HG02885 (cell line): ENCODE measurements around the gene MSRB3.
"Not testable (repeated sequence)": the region's sequence is repeated elsewhere in the genome, so short reads cannot be mapped to it uniquely, and the experiment has no call there.

ENCODE experiments used
- ATAC-seq: cut with Tn5 transposase; IDR thresholded peaks from one replicate; pipeline ENCODE4 v1.9.1; 2021; ENCODE audit warnings: mild to moderate bottlenecking; ENCODE audit not compliant: unreplicated experiment, poor library complexity

The MSRB3 gene

GRCh38 chr12:65443038-65443437, 164.6 kb downstream of the MSRB3 start:
- no peak for ATAC-seq

DNA sequence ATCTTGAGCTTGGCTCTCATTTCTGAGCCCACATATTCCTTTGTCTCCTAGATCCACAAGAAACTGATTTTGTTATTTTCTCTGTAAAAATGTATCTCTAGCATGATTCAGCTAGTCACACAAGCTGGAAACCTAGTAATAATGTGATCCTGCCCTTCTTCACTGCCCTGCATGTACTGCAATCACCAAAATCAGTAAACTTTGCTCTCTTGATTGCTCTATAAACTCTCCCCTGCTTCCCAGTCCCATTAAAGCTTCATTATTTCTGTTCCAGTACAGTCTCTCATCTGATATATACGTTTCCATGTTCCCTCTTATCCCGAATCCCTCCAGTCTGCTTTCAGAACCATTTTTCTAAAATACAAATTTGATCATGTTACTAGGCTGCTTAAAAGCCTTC, 166.5 kb downstream of the MSRB3 start:
- no peak for ATAC-seq

GRCh38 chr12:65446901-65447300, 168.4 kb downstream of the MSRB3 start:
- ATAC-seq: no peak

- no peak for ATAC-seq
Measured at GRCh38 chr12:65449400-65449799, 170.9 kb downstream of the MSRB3 start.

DNA sequence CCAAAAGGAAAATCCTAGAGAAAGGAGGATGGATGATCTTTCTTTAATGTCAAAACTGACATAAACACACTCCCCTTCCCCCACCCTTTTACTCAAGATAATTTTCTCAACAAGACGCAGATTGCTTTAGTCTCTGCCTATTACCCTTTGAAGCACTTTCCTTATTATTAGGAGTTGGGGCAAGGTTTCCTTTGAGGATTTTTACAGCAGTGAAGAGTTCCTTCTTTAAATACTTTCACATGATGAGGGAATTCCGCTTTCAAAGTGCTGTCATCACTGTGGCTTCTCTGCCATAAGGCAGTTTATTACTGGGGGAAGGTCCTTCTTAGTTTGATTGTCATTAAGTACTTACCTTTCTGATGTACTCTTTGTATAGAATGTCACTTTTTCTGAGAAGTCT, 172.1 kb downstream of the MSRB3 start:
- no peak for ATAC-seq

GRCh38 chr12:65454115-65454787, 175.8 kb downstream of the MSRB3 start:
- ATAC-seq: no peak

DNA sequence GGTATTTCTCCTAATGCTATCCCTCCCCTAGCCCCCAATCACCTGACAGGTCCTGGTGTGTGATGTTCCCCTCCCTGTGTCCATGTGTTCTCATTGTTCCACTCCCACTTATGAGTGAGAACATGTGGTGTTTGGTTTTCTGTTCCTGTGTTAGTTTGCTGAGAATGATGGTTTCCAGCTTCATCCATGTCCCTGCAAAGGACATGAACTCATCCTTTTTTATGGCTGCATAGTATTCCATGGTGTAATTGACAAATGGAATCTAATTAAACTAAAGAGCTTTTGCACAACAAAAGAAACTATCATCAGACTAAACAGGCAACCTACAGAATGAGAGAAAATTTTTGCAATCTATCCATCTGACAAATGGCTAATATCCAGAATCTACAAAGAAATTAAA, 178.9 kb downstream of the MSRB3 start:
- ATAC-seq: not testable (repeated sequence)

DNA sequence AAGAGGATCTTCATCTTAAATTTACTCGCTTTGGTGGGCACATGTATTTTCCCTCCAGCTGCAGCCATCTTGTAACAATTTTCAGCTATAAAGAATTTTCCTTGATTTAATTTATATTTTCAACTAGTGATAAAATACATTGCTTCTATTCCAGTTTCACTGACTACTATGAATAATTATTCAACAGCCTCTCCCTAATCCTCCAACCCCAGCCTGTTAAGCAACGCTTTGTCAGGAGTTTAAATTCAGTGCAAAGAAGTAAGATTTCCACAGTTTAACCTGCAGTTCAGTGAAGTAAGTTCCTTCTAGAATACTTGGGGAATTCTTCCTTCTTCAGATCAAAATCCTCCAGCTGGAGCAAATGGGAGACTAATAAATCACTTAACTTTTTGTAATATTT, 180.2 kb downstream of the MSRB3 start:
- no peak for ATAC-seq

DNA sequence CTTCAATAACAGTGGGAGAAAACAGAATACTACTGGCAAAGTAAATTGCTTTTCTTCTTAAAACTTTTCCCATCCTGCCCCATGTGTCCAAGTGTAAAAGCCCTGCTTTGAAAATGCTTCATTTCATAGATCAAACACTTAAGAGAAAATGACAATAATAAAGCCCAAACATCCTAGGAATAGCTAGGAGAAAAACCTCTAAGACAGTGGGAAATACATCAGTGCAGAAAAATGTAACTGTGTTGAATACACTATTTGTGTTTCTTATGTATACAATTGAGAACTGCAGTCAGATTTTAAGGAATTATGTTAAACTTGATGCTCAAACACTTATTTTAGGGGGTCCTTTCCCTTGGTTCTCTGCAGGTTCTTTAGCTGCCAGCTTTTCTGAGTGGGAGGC, 181.1 kb downstream of the MSRB3 start:
- ATAC-seq: no peak

- no peak for ATAC-seq
Measured at GRCh38 chr12:65460063-65460462, 181.6 kb downstream of the MSRB3 start.

- no peak for ATAC-seq
Measured at GRCh38 chr12:65461017-65461416, 182.5 kb downstream of the MSRB3 start.

DNA sequence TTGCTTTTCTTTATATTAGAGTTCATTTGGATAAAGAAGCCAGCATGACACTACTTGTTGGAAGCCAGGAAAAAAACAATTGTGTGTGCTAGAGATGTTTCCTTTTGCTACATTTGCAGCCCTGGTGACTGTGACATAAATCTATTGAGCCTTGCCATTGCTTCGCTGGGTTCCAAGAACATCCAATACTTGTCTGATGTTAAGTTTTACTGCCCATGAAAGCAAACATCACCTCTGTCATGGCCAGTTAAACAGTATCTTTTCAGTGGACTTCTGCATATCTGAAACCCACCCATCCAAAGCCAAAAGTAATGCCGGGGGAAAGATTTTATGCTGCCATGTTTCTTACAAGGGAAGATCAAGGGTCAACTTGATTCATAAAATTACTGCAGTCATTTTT, 184.0 kb downstream of the MSRB3 start:
- ATAC-seq: no peak

DNA sequence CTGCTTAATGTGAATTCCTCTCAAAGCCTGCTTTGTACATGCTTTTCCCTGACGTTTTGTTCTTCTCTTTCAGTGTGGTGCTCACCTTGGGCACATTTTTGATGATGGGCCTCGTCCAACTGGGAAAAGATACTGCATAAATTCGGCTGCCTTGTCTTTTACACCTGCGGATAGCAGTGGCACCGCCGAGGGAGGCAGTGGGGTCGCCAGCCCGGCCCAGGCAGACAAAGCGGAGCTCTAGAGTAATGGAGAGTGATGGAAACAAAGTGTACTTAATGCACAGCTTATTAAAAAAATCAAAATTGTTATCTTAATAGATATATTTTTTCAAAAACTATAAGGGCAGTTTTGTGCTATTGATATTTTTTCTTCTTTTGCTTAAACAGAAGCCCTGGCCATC, 184.6 kb downstream of the MSRB3 start:
- no peak for ATAC-seq

- no peak for ATAC-seq
Measured at GRCh38 chr12:65463611-65464010, 185.1 kb downstream of the MSRB3 start.

- no peak for ATAC-seq
Measured at GRCh38 chr12:65464930-65465329, 186.4 kb downstream of the MSRB3 start.

DNA sequence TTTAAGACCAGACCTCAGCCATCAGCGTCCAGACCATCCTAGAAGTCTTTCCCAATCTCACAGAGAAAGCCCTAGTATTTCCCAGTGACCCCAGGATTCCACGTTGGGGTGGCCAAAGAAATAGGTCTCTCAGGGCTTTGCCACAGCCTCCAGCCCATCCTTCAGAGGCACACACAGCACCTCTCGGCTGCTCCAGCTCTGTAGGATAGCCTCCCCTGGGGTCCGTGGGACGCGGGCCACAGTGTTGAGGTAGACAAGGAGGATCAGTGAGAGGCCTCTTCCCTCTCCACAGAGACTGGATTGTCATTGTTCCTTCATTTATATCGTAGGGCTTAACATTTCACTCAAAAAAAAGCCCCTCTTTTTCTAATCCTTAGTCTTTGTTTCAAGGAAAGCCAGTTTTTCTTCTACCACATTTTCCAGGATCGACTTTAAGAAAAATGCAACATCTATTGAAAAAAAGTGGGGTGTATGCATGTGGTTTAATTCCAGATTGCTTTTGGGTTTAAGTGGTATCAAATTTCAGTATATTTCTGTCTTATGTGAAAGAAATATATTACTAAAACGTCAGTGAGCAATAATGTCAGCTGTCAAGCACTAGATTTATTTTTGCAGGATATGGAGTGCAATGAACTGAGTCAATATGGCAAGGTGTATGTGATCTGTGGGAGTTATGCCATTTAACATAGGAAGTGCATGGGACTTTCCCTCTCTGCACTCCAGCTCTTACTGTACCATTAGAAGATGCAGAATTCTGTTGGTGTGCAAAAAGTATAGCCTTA, 187.5 kb downstream of the MSRB3 start:
- no peak for ATAC-seq

- no peak for ATAC-seq
Measured at GRCh38 chr12:65466911-65467310, 188.4 kb downstream of the MSRB3 start.

GRCh38 chr12:65470256-65470655, 191.8 kb downstream of the MSRB3 start:
- no peak for ATAC-seq

- no peak for ATAC-seq
Measured at GRCh38 chr12:65472079-65472478, 193.6 kb downstream of the MSRB3 start.

- no peak for ATAC-seq
Measured at GRCh38 chr12:65474831-65475230, 196.3 kb downstream of the MSRB3 start.

DNA sequence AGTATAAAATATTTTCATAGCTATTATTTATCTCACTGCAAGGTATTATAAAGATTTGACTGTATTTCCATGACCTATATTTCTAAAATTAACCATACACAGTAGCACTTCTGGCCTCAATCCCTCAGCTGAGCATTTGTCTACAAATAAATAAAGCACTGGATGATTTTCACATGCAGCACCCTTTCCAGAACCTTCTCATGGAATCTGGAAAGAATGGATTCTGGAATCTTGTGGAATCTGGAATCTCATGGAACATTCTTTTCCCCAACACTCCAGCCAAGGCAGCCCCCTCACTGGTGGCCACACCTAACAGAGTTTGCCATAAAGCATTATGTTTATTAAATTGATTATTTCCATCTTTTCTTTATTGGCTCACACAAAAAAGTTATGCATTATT, 199.2 kb downstream of the MSRB3 start:
- no peak for ATAC-seq
